Parathyroid adenoma (tissue), 2 donors: ENCODE measurements around the gene GAB4.

Experiments used
- H2AFZ ChIP-seq: fragments of 300-600 bp; sonication (generic); one replicate; pipeline ENCODE4 v1.7.0; 2017; ENCODE audit warnings: antibody characterized with exemption, mild to moderate bottlenecking
- H3K27ac ChIP-seq: fragments of 300-600 bp; sonication (generic); one replicate; pipeline ENCODE4 v1.7.0; 2017
- H3K27me3 ChIP-seq: fragments of 300-600 bp; sonication (generic); one replicate; pipeline ENCODE4 v1.7.0; 2017; ENCODE audit warnings: low read length; ENCODE audit not compliant: control insufficient read depth, insufficient read depth
- H3K36me3 ChIP-seq: fragments of 300-600 bp; sonication (generic); one replicate; pipeline ENCODE4 v1.7.0; 2017; ENCODE audit warnings: low read length; ENCODE audit not compliant: control insufficient read depth, insufficient read depth
- H3K4me1 ChIP-seq: fragments of 300-600 bp; sonication (generic); one replicate; pipeline ENCODE4 v1.7.0; 2017; ENCODE audit warnings: control low read depth
- H3K4me2 ChIP-seq: fragments of 300-600 bp; sonication (generic); one replicate; pipeline ENCODE4 v1.7.0; 2017; ENCODE audit warnings: low read length
- H3K4me3 ChIP-seq: fragments of 300-600 bp; sonication (generic); one replicate; pipeline ENCODE4 v1.7.0; 2017; ENCODE audit warnings: low read depth, low read length
- H3K79me2 ChIP-seq: fragments of 300-600 bp; sonication (generic); one replicate; pipeline ENCODE4 v1.7.0; 2017; ENCODE audit warnings: control low read depth
- H3K9ac ChIP-seq: fragments of 300-600 bp; sonication (generic); one replicate; pipeline ENCODE4 v1.7.0; 2017; ENCODE audit warnings: mild to moderate bottlenecking
- H3K9me3 ChIP-seq: fragments of 300-600 bp; sonication (generic); one replicate; pipeline ENCODE4 v1.7.0; 2017; ENCODE audit warnings: low read length; ENCODE audit not compliant: control insufficient read depth
- CTCF ChIP-seq: fragments of 300-600 bp; sonication (generic); IDR thresholded peaks from one replicate; pipeline ENCODE4 v1.7.0; 2017; ENCODE audit warnings: antibody characterized with exemption, mild to moderate bottlenecking
- donor health status: primary hyperparathyroidism.

The GAB4 gene

DNA sequence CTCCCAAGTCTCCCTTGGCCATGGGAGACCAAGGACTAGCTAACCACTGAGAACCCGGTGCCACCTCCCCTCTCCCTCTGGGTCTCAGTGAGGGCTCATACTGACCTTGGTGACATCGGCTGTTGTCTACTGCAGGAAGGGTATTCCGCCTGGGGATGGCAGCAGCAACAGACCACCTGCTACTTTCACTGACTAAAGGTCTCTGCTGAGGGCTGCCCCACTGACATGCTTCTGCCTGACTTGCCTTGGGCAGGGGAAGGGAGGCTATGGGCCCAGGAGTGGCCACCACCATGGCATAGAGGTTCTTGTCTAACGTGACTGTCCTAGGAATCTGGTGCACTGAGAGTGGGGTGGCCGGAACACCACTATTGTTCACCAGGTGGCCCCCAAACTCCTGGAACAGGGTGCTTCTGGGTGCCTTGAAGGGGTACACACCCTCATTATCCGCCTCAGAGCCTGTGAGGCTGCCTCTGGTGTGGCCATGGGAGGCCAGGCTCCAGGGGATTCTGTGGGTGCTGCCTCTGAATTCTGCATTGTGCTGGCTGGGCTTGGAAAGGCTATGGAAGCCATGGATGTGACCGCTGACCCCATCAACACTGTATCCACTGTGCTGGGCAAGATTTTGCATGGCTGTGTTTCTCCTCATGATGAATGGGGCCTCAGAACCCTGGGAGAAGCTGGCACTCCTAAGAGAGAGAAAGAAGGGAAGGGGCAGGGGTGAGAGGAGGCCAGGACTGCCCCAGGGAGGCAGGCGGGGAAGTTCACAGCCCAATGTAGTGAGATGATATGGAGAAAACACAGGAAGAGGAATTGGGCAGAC, 38.3 kb downstream of the GAB4 start:
- Histone ChIP-seq H3K36me3 (no peaks in the 10 kb centered on the region), H3K4me3 (no peak overlapping the region), H3K27ac (no peak overlapping the region), H3K79me2 (no peaks in the 10 kb centered on the region), H3K4me1 (no peaks in the 10 kb centered on the region), H3K27me3 (no peaks in the 10 kb centered on the region), H3K4me2 (no peak overlapping the region), H3K9ac (no peak overlapping the region), H2AFZ (no peak overlapping the region), H3K9me3 (no peaks in the 10 kb centered on the region)
- no peak for TF ChIP-seq CTCF

- no peak overlapping the region for H3K4me3 ChIP-seq
- H3K9ac ChIP-seq = no peak overlapping the region
- no peak overlapping the region for H2AFZ ChIP-seq
- no peaks in the 10 kb centered on the region for H3K27me3 ChIP-seq
- no peaks in the 10 kb centered on the region for H3K36me3 ChIP-seq
- no peaks in the 10 kb centered on the region for H3K9me3 ChIP-seq
- no peak overlapping the region for H3K27ac ChIP-seq
- no peaks in the 10 kb centered on the region for H3K79me2 ChIP-seq
- H3K4me1 ChIP-seq = no peaks in the 10 kb centered on the region
- no peak for TF ChIP-seq CTCF
- H3K4me2 ChIP-seq = no peak overlapping the region
Observed at GRCh38 chr22:16968218-16968595, 39.8 kb downstream of the GAB4 start.

GRCh38 chr22:16967453-16968217, 40.4 kb downstream of the GAB4 start:
- Histone ChIP-seq H3K27me3 (no peaks in the 10 kb centered on the region), H3K4me3 (no peak overlapping the region), H3K27ac (no peak overlapping the region), H3K9me3 (no peaks in the 10 kb centered on the region), H3K4me2 (no peak overlapping the region), H3K4me1 (no peaks in the 10 kb centered on the region), H3K79me2 (no peaks in the 10 kb centered on the region), H3K9ac (no peak overlapping the region), H2AFZ (no peak overlapping the region), H3K36me3 (no peaks in the 10 kb centered on the region)
- TF ChIP-seq CTCF = no peak

DNA sequence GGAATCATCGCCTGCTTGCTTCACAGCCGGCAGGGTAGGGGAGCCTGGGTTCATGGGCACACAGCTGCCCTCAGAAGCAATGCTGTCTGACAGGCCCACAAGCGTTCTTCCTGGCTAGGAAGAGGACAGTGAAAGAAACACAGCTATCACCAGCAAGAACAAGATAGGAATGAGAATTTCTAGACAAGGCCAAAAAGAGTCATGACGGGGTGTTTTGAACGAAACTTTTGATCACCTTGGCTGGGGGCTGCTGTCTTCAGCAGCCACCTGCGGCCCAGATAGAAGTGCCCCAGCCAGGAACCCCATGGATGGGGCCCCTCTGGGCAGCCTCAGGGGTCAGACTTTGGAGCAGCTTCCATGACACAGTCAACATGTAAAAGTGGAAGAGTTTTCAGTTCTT, 41.8 kb downstream of the GAB4 start:
- H3K4me2 ChIP-seq = no peak overlapping the region
- H2AFZ ChIP-seq = no peak overlapping the region
- no peak overlapping the region for H3K4me3 ChIP-seq
- no peak overlapping the region for H3K27ac ChIP-seq
- H3K27me3 ChIP-seq = no peaks in the 10 kb centered on the region
- no peaks in the 10 kb centered on the region for H3K4me1 ChIP-seq
- H3K9me3 ChIP-seq = no peaks in the 10 kb centered on the region
- H3K79me2 ChIP-seq = no peaks in the 10 kb centered on the region
- no peak overlapping the region for H3K9ac ChIP-seq
- TF ChIP-seq CTCF = no peak
- H3K36me3 ChIP-seq = no peaks in the 10 kb centered on the region
